GM21619 (cell line): ENCODE results near the gene LOXHD1.

ENCODE experiments used
- ATAC-seq: cut with Tn5 transposase; IDR thresholded peaks from one replicate; pipeline ENCODE4 v1.9.1; 2021; ENCODE audit not compliant: unreplicated experiment

The LOXHD1 gene

DNA sequence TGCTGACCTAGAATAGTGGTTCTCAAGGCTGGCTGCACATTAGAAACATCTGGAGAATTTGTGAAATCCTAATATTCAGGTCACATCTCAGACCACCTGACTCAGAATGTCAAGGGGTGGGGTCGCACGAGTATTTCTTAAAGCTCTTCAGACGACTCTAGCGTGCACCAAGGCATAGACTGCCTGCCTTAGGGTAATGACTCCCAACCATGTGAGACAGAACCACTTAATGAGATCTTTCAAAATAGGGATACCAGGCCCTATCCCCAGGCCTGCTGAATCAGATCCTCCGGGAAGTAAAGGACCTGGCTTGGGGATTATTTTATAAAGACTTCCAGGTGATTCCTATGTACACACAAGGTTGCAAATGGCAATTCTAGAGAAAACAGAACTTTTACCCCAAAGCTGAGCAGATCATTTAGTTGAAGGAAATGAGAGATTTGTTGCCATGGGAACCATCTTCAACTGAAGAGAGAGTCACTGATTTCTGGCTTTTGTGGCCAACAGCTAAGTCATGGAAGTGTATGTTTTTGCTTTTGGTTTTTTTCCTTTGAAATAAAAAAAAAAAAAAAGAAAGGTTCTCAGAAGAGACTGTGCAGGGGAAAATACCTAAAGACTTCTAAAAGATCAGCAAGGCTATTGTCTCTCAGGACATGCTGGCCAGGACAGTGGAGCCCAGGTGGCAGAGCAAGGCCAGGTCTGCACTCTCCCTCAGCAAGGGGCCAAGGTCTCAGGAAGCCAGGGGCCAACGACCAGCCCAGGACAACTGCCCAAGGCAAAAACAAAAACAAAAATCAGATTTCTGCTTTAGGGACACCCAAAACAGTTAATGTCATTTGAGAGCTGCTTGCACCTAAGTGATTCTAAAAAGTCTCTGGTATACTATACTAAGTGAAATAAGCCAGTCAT is 15.3 kb upstream of the LOXHD1 start:
- no peak for ATAC-seq

DNA sequence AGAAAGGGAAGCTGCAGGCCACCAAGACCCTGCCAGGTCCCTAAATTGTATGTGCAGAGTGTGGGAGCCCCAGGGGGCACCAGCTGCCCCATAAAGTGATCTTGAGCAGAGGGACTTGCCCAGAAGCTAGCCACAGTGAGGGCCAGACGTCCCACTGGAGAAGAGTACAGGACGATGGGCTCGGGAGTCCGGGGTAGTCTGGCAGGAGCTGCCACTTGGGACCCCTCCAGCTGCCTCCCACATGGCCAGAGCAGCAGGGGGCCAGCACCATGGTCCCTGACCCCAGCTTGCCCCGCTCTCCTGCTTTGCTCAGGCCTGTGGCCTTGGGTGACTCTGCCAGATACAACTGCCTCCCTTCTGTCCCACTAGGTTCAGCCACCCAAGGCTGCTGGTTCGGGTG is 11.7 kb upstream of the LOXHD1 start:
- no peak for ATAC-seq

DNA sequence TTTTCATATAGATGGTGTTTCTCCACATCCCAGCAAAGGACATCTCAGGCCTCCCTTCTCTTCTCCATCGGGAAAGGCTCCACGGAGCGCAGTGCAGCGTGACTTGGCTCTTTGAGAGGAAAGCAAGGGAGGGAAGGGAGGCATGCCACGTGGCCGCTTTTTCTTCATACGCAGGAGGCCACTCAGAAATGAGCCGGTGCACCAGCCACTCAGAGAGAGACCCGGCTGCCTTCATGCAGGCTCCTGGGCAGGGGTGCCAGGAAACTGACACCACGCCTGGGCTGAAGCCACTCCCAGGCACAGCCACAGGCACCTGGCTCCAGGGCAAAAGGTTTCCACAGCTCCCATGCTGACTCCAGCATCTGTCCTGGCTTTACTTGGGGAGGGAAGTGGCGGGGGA is 11.1 kb upstream of the LOXHD1 start:
- ATAC-seq, result no peak

DNA sequence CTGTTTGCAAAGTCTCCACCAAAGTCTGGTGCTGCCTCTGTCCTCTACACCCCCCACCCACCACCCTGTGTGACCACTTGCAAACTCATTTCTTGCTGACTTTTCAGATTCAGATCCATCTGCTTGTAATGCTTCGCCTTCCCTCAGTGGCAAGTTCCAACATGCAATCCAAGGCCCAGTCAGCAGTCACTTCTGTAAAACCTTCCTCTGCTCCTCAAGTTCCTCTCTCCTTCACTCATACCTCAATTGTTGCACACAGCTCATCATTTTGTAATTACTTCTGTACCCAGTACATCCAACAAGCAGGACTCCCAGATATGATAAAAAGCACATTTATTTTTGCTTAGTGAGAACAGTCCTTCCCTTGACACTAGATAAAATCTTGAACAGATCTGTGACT is 6.5 kb upstream of the LOXHD1 start:
- ATAC-seq, result no peak

DNA sequence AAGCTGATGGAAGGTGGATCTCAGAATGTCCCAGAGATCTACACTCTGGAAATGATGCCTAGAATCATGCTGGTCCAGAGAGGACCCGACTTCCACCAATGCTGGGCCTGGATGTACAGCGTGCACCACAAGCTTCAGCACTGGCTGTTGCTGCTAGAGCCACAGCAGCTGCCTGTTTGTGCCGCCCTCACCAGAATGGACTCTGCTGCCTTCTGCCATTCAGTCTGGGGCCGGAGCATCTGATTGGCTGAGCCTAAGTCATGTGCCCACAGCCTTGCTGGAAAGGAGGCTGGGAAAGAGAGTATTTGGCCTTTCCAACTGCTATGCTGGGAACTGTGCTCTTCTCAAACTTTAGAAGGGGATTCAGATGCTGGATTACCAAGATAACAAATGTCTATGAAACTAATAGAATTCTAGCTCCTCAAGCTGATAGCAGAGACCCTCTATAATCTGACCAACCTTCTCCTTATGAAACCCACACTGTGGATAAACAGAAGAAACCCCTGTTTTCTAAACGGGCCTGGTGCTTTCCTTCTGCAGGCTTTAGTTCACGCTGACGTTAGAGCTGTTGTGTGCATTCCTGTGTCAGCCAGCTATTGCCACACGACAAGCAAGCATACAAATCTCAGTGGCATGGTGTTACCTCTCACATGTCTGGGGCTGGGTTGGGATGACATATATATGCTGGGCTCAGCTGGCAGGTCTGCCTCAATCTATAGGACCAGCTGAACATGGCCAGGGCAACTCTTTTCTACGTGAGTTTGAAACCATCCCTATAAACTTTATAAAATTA is 4.1 kb upstream of the LOXHD1 start:
- no peak for ATAC-seq

DNA sequence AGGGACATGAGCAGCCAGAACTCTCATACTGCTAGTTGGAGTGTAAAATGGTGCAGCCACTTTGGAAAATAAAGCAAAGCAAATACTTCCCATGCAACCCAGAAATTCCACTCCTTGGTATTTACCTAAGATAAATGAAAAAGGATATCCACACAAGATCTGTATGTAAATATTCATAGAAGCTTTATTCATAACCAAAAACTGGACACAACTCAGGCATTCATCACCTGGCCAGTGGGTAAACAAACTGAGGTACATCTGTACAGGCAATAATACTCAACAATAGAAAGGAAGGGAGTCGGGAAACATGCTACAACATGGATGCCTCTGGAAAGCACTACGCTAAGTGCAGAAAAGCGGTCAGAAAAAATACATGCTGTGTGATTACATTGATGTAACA is 2.5 kb upstream of the LOXHD1 start:
- no peak for ATAC-seq

DNA sequence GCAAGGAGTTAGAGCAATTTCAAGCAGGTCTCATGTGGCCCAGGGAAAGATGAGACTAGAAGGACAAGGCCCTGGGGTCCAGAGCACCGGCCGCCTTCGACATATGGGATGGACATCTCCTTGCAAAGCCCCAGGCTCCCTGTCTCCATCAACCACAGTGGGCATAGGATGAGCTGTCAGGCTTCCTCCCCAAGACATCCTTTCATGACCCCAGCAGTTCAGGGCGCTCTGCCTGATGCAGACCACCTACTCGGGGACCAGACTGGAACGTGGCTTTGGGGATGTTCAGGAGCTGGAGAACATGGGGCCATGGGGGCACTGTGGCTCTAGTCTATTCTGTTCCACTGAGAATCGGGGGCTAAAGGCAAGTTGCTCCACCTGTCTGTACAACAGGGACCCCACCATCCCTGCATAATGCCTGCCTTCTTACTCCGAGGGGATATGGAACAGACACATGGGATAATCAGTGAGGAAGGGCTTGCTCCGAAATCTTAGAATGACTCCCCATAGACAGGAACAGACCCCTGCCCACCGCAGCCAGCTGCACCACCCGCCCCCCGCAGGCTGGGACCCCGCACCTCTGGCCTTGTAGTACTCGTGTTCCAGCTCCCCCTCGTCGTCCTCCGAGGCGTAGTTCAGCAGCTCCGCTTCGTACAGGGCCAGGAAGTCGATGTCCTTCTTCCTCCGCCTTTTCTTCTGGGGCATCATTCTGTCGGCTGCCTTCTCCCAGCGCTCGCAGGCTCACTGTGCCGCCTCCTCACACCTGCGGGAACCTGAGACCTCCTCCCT is 500 bp downstream of the LOXHD1 start:
- ATAC-seq, result no peak

DNA sequence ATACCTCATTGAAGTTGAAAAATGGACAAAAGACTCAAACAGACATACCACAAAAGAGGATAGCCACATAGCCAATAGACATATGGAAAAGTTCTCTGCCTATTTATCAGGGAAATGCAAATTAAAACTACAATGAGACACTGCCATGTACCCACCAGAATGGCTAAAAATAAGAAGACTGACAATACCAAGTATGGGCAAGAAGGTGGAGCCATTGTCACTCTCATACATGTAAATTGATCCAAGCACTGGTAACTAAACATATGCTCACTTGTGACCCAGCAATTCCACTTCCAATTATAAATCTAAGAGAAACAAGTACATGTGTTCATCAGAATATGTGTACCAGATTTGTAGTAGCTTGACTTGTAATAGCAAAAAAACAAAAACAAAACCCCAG is 4.6 kb downstream of the LOXHD1 start:
- no peak for ATAC-seq

DNA sequence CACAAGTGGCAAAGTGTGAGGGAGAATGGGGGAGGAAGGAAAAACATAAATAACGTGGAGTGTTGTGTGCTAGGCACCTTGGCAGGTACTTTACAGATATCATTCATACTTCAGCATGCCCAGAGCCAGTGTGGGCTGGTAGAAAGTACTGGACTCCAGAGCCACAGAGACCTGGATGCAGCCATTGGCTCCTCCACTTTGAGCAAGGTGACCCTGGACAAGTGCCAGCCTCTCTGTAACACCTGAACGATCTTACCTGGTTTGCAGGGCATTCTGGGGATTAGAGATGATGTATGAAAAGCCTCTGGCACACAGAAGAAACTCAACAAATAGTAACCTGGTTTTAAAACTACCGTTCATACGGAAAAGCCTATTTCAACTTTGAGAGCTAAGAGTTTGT is 6.3 kb downstream of the LOXHD1 start:
- ATAC-seq, result no peak

DNA sequence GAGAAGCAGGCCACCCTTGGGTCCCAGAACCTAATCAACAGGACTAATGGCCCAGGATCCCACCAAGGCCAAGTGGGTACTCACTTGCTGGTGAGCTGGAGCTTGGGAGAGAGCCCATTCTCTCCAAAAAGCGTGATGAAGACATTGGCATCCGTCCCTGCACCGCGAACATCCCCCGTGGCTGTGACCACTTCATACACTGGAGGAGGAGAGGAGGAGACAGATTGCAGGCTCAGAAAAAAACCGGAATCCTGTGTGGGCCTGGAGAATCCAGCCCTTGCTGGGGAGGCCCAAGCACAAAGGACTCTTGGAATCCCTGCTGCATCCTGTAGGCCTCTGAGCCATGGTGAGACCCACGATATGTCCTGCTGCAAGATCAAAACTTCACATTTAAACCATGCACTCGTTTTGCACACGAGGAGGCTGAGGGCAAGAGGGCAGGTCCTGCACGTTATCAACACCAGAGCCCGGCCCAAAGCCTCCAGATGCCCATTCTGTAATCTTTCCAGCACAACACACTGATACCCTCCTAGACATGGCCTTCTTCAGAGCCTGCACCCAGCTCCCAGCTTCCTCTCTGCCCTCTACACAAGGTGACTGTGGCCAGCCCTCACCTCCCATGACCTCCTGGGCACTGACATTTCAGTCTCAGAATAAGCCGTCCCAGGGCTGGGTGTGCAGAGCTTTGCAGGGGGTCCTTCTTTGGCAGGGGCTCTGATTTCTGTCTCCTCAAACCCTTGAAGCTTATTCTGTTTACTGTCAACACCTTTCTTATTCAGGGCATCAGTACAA is 7.8 kb downstream of the LOXHD1 start:
- ATAC-seq, result no peak

DNA sequence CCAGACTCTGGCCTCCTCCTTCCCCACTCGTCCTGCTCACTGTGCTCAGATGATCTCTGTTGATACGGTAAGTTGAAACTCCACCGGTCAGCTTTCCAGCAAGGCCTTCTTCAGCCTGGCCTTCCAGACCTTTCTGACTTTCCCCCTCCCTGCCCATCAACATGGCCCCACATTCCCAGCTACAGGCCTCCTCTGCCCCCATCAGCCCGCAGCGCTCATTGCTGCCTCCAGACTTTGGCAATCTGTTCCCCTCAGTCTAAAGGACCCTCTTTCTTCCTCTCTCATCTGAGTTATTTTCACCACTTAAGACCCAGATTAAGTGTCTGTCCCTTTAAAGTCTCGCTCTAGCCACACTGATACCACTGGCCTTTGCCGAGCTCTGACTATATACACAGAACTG is 10.6 kb downstream of the LOXHD1 start:
- ATAC-seq, result no peak

DNA sequence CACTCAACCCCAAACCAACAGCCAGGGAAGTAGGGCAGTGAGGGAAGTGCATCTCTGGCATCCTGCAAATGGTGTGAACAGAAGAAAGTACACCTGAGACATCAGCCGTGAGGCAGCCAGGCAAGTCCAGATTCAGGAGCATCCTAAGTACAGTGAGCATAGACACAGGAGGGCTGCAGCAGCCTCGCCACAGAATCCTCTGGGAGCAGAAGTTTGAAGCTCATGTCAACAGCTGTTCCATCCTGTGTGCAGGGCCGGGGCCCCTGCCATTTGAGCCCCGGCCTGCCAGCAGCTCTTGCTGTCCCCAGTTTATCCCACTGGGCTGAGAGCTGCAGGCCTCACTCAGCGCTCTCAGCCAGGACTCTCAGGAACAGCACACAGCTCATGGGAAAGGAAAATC is 14.5 kb downstream of the LOXHD1 start:
- ATAC-seq, result no peak

DNA sequence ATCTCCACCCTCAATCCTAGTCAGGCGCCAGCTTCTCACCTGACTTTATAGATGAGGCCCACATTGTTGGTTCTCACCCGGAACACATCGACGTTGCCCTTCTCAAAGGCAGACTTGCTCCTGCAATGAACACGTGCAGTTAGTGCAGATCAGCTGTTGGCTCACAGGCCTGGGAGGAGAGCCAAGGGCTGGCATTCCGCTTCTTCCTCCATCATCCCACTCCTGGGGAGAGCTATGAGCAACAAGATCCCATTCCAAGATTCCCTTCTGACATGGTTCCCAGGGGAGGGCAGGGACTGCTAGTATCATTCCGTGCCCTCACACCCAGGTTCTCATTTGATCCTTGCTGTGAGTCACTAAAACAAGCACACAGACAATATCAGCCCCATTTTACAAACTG is 15.1 kb downstream of the LOXHD1 start:
- no peak for ATAC-seq

DNA sequence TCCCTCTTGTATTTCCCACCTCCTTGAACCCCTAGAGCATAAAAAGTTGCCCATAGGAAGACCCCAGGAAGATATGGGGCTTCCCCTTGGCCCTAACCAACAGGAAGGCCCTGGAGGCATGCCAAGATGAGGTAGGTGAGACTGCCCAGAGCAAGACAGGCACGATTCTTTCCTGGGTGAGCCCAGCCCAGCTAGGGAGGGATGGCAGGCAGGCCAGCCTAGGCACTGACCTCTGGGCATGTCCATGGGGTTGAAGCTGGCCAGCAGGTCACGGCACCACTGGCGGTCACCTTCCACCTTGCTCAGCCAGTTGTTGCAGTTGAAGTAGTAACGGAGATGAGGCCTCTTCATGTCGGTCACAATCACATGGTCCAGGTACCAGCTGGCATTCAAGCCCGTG is 17.6 kb downstream of the LOXHD1 start:
- no peak for ATAC-seq

DNA sequence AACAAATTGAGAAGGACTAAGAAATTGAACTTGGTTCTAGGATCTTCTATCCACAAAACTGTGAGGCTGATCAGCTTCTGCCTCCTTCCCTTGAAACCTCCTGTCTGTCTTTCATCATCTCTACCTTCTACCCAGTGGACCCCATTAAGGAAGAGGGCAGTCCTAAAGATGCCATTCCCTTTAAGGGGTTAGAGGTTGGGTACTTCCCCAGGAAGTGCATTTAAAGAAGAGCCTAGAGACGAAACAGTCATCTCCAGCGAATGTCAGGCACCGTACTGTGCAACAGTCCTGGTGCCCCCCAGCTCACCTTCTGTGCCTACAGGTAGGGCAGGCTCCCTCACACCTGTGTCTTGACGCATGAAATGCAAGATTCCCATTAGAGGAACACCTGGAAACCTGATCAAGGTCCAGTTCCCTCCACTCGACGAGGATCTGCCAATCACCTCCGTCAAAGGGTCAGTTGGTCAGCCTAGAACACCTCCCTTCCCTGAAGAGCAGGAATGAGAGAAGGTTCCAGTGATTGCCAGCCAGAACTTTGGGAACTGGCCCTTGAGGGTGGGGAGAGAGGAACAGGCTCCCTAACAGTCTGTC is 20.9 kb downstream of the LOXHD1 start:
- ATAC-seq, result no peak

DNA sequence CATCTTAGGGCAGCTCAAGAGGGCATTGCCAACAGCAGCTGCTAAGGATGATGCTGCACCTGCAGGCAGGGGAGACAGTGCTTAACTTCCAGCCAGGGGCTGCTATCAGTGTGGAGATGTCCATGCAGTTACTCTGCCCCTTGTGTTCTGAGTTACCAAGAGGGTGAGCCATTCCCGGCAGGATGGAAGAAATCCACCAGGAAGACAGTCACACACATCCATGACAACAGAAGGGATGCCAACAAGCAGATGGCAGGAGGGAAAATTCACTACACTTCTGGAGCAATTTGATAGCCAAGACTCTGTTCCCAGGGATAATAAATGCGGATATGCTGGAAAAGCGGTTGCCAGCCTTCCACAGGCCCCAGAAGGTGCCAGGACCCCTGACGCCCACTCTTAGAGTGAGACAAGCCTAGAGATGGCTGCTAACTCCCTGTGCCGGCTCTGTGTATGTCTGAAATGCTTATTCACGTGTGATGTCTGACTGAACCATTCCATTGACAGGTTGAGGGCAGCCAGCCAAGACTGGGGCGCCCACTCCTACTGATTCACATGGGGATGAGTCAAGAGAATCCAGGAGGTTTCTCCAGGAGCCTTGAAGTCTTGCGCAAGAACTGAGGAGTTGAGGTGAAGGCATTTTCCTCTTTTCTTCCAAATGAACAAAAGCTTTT is 24.5 kb downstream of the LOXHD1 start:
- no peak for ATAC-seq

DNA sequence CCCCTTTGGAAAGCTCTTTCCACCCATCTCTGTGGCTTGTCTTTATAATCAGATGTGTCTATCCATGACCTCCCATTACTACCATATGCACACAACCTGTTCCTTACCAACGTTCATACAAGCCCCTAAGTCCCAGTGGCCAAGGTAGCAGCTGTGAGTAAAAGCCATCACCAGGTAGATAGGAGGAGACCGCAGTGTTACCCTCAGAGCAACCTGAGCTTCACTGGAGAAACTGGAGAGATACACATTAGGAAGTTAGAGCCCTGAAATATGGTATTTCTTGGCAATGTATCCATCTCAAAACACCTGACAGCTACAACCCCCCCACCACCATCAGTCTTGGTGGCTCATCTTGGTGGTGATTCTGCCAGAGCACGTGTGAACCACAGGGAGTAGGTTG is 26.0 kb downstream of the LOXHD1 start:
- ATAC-seq, result no peak

DNA sequence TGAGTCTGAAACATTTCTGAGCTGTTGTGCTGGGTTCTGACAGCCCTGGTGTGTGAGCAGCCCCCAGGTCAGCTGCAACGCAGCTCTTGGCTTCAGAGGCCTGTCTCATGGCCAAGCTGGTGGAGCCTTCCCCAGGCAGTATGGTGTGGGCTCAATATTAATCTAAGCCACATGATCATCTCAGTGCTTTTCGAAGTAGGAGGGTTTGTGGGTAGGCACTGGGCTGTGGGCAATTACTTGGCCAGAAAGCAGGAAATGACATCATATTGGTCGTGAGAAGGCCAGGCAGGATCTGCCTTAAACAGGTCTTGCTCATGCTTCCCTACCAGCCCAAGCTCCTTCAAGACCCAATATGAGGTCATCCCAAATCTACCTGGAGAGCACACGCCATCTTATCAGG is 26.9 kb downstream of the LOXHD1 start:
- no peak for ATAC-seq

DNA sequence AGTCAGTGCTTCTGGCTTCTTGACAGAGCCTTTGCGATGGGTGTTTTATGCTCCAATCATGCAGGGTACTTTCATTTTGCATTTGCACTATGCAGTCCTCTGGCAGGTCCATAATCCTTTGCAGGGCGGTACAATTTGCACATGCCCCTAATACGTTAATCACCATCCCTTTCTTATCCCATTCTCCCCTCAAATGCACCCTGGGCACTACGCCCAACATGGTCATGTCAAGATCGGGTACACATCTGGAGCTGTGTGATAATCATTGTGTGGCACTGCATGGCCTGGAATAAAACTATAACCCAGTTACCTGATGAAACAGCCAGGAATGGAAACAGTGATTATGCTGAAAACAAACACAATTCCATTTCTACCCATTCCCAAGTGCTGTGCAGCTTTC is 27.7 kb downstream of the LOXHD1 start:
- ATAC-seq, result no peak

DNA sequence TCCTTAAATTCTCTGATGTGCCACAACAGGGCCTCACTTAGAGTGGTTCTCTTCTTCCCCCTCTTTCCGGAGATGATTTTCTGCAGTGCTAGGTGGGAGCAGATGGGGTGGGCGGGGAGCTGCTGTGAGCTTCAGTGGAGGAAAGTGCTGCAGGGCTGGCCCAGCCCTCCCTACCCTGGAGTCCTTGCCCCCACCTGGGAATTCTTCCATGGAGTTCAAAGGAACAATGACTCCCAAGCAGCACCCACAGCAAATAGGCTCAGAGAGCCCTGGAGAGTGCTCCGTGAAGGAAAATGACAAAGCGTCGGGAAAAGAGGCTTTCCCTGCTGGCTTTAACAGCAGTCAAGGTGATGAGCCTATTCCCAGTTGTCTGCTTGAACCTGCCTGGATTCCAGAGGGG is 28.8 kb downstream of the LOXHD1 start:
- no peak for ATAC-seq
